Measurements from ENCODE around the gene UNC93A.
"Not testable (repeated sequence)": the region's sequence is repeated elsewhere in the genome, so short reads cannot be mapped to it uniquely, and the experiment has no call there.

The UNC93A gene

DNA sequence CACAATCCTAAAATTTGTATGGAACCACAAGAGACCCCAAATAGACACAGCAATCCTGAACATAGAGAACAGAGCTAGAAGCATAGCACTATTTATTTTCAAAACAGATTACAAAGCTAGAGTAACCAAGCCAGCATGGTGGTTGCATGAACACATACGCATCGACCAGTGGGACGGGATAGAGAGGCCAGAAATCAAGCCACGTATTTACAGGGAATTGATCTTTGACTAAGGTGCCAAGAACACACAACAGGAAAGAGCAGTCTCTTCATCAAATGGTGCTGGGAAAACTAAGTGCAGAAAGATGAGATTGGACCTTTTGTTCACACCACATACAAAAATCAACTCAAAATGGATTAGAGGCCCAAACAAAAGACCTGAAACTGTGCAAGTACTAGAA is 54.8 kb downstream of the UNC93A start:
- no peak for DNase-seq

DNA sequence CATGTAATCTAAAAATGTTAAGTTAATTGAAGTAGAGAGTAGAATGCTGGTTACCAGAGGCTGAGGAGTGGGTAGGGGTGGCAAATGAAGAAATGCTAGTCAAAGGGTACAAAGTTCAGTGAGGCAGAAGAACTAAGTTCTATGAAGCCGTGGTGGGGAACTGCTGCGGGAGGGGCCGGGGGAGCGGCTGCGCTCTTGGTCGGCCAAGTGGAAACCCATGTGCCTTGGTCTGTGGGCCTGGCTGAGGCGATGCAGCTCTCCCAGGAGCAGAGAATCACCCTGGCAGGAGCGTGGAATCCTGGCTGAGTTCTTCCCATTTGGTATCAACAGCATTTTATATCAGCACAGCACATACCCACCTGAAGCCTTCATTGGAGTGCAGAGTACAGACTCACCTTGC is 56.1 kb downstream of the UNC93A start:
- DNase-seq: no peak

DNA sequence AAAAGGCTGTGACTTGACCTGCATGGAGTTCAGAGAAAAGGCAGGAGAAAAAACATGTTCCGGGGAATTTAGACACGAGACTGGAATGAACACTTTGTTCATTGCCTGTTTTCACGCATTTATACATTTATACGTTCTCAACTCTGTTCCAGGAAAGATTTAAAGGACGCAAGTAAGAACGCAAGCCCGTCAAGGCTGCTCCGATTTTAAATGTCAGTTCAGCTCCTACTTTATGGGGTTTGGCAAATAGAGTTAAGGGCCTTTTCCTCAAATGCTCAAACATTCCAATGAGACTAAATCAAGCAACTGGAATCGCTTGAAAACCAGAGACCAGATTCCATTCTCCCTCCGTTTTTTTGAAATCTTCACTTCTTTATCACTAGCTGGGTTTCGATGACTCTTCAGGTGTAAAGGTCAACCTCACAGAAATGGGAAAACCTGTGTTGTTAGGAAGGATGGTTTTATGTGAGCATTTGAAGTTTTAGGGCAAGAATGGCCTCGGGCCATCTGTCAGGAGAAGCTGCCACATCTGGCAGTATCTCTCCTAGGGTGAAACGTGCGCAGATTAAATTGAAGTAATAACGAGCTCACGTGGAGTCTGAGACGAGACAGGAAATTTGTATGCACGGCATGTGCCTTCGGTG is 58.6 kb downstream of the UNC93A start:
- peak in 1 of 2 experiments; percentile 74 for DNase-seq

DNA sequence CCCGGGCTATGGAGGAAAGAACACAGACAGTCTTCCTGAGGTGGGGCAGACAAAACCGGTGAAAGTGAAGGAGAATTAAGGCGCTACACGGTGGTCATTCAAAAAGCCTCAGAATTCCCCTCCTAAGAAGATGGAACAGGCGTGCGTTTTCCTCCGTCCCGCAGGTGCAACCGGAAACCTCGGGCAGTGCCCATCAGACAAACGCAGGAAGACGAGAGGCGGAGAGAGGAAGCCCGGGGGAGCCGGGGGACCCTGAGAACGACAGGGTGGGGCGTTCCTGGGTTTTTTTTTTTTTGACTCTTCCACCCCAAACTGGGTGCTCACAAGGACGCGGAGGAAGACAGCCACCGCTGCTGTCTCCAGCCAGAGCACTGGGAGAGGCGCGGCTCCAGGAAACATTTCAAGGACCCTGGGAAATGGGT is 59.2 kb downstream of the UNC93A start:
- DNase-seq: no peak

DNA sequence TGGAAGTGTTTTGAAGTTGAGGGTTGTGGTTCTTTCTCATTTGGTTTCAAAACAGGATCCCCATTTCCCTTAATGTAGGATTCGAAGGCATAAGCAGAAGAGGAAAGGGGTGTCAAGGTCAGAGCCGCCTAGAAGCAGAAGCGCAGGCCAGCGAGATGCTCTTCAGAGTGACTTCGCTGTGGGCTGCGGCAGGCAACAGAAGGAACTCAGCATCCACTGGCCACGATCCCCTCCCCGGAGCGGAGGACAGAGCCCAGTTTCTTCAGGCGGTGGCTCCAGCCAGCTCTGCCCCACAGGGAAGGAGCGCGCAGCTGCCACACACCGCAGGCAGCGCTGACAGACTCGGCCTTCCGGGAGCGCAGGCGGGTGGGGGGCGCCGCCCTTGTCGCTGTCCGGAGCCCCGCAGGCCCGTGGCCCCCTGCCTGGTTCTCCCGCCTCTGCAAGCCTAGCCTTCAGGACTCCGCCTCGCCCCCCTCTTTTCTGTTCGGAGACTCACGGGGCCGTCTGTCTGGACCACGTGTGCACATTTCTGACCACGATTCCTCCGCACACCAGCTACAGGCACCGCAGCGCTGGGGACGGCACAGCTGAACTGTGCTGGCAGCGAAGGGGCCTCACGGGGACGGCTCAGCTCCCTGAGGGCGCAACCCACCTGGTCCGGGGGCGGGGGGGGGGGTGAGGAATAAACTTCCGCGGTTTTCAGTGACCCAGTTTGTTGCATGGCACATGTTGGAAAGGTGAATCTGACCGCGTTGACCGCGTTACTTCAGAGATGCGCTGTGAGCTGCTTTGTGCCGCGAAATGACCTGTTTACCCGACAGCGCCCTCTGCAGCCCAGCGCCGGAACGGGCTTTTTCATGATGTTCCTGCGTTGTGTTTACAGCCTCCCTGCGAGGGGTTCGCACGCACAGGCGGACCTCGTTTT is 59.9 kb downstream of the UNC93A start:
- peak; percentile 71 to 88 for DNase-seq

DNA sequence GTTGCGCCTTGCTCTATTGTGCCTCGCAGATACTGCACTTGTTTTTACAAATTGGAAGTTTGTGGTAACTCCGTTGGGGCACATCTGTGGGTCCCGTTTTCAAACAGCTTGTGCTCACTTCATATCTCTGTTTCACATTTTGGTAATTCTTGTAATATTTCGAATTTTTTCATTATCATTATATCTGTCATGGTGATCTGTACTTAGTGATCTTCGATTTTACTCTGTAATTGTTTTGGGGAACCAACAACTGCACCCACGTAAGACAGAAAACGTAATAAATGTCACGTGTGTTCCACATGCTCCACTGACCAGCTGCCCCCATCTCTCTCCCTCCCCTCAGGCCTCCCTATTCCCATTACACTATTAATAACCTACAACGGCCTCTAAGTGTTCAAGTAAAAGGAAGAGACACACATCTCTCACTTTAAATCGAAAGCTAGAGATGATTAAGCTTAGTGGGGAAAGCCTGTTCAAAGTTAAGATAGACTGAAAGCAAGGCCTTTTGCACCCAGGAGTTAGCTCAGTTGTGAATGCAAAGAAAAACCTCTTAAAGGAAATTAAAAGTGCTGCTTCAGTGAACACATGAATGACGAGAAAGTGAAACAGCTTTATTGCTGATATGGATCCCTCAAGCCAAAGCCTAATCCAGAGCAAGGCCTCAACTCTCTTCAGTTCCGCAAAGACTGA is 60.7 kb downstream of the UNC93A start:
- no peak for DNase-seq

DNA sequence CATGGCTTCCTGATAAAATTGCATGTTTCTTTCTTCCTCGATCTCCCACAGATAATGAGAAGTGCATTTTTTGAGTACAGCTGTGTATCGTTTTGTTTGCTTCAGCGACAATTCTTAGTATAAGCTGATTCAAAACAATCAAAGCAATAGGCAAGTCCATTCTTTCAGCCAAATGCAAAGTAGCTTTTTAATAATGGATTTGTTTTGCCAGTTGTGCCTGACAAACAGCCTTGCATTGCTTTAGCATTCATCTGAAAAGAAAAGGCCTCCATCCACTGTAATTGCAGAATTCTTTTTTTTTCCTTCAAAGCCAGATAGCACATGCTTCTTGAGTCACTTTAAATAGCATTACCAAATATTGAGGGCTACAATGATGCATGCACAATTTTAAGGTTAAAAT is 65.8 kb downstream of the UNC93A start:
- no peak for DNase-seq

DNA sequence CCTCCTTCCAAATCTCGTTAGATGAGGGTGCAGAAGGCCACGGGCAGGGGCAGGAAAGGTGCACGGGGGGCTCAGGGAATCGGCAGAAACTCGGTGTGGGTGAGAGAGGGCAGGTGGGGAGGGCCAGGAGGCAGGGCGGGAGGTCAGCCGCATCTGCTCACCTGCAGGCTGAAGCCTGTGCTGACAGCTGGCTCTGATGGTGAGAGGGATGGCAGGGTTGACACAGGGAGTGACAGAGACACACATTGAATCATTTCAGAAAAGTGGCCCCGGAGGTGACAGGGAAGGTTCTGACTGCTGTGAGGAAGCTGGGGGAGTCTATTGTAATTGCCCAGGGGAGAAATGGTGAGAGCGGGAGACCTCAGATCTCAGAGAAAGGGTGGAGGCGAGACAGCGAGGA is 67.3 kb downstream of the UNC93A start:
- DNase-seq: not testable (repeated sequence)

DNA sequence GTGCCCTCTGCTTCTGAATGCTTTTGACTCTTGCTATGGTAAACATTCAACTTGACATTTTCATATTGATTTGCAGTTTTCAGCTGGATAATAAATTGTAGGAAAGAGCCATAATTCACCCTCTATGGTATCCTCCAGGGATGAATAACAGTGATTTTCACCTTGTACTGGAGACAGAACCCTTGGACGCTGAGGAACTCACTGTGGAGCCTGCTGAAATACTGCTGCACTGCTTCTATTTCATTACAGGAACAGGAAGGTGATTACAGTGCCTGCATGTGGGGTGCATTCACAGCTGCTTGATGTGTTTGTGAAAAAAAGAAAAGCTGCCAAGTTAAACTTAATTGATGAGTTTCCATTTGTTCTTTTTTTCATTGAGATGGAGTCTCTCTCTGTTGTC is 70.1 kb downstream of the UNC93A start:
- not testable (repeated sequence) for DNase-seq

Measured in NCI-H524 (cell line).